SU-DHL-6 (cell line): ENCODE measurements around the gene VAMP1.

ENCODE experiments used
- EZH2phosphoT487 ChIP-seq: fragments of 200-600 bp; sonication (generic), shearing (Covaris generic); conservative IDR thresholded peaks from 2 replicates; pipeline ENCODE4 v1.6.1; 2018; ENCODE audit warnings: mild to moderate bottlenecking, antibody characterized with exemption, low read length, moderate library complexity, mixed read lengths
- TF ChIP-seq, protein P1 (sequence below): fragments of 200-600 bp; sonication (generic); IDR thresholded peaks from one replicate; pipeline ENCODE4 v1.5.1; 2017; ENCODE audit warnings: antibody characterized with exemption, mild to moderate bottlenecking, low read length, moderate library complexity; ENCODE audit not compliant: insufficient read depth, poor library complexity, severe bottlenecking

GRCh38 chr12:6465467-6466183 is 4.9 kb downstream of the VAMP1 start:
- TF ChIP-seq, protein P1, sequence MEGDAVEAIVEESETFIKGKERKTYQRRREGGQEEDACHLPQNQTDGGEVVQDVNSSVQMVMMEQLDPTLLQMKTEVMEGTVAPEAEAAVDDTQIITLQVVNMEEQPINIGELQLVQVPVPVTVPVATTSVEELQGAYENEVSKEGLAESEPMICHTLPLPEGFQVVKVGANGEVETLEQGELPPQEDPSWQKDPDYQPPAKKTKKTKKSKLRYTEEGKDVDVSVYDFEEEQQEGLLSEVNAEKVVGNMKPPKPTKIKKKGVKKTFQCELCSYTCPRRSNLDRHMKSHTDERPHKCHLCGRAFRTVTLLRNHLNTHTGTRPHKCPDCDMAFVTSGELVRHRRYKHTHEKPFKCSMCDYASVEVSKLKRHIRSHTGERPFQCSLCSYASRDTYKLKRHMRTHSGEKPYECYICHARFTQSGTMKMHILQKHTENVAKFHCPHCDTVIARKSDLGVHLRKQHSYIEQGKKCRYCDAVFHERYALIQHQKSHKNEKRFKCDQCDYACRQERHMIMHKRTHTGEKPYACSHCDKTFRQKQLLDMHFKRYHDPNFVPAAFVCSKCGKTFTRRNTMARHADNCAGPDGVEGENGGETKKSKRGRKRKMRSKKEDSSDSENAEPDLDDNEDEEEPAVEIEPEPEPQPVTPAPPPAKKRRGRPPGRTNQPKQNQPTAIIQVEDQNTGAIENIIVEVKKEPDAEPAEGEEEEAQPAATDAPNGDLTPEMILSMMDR: peak; percentile 81
- TF ChIP-seq EZH2phosphoT487: no peak
